ENCODE measurements around the gene SPDYE2.
"Not testable (repeated sequence)": the region's sequence is repeated elsewhere in the genome, so short reads cannot be mapped to it uniquely, and the experiment has no call there.

- not testable (repeated sequence) for TF ChIP-seq CTCF, EZH2 (IDR thresholded peaks at IDR 0.05)
Observed at GRCh38 chr7:102524803-102525202, 26.2 kb upstream of the SPDYE2 start.

All from neural progenitor cell (in vitro differentiated cells).